GM12878 (cell line): ENCODE results near the gene CTRL. TPM values are rescaled to one million over a fixed set of nuclear protein-coding genes. Genes with fewer than 3 reads are reported as not detected.
A peak's percentile ranks its signal among the peaks of the same experiment; 100 is the strongest.

Experiments
- BHLHE40 ChIP-seq, 2 experiments: fragments of 450-650 bp in 1 of 2; IDR thresholded peaks; 2 replicates each; pipeline ENCODE4 v1.6.1; 2011 to 2017; ENCODE audit warnings: low read depth in 2 of 2, borderline replicate concordance in 1 of 2, improper control_type of control experiment in 1 of 2, low read length in 1 of 2, mild to moderate bottlenecking in 1 of 2
- CHD1 ChIP-seq: IDR thresholded peaks from 2 replicates; pipeline ENCODE4 v1.6.1; 2012; ENCODE audit warnings: low read depth, low read length, improper control_type of control experiment
- CHD4 ChIP-seq: fragments of 200-600 bp; sonication (generic); IDR thresholded peaks from 2 replicates; pipeline ENCODE4 v1.6.1; 2016; ENCODE audit warnings: mild to moderate bottlenecking
- HCFC1 ChIP-seq: fragments of 150-350 bp; IDR thresholded peaks from 2 replicates; pipeline ENCODE4 v1.6.1; 2014; ENCODE audit warnings: low read length
- KDM1A ChIP-seq: fragments of 200-600 bp; sonication (generic); IDR thresholded peaks from 2 replicates; pipeline ENCODE4 v1.6.1; 2016; ENCODE audit warnings: borderline replicate concordance
- LARP7 ChIP-seq: fragments of 450-650 bp; IDR thresholded peaks from 2 replicates; pipeline ENCODE4 v1.6.1; 2017; ENCODE audit warnings: mild to moderate bottlenecking
- MXI1 ChIP-seq: fragments of 150-350 bp; IDR thresholded peaks from 2 replicates; pipeline ENCODE4 v1.6.1; 2011; ENCODE audit warnings: low read depth, mild to moderate bottlenecking, inconsistent platforms, low read length, improper control_type of control experiment
- MYB ChIP-seq: fragments of 150-350 bp; IDR thresholded peaks from 2 replicates; pipeline ENCODE4 v1.6.1; 2014; ENCODE audit warnings: mild to moderate bottlenecking, low read depth, low read length, borderline replicate concordance
- NR2C1 ChIP-seq: fragments of 450-650 bp; IDR thresholded peaks from 2 replicates; pipeline ENCODE4 v1.6.1; 2017; ENCODE audit warnings: antibody characterized with exemption, mild to moderate bottlenecking, moderate library complexity
- RBBP5 ChIP-seq: fragments of 200-600 bp; sonication (generic); conservative IDR thresholded peaks from 2 replicates; pipeline ENCODE4 v1.6.1; 2016
- RCOR1 ChIP-seq: conservative IDR thresholded peaks from 2 replicates; pipeline ENCODE4 v1.6.1; 2012; ENCODE audit warnings: low read depth, low read length, improper control_type of control experiment
- SREBF2 ChIP-seq: IDR thresholded peaks from 2 replicates; pipeline ENCODE4 v1.6.1; 2012; ENCODE audit warnings: mild to moderate bottlenecking, low read length
- ZBED1 ChIP-seq: IDR thresholded peaks from 2 replicates; pipeline ENCODE4 v1.6.1; 2016; ENCODE audit warnings: borderline replicate concordance
- ZNF622 ChIP-seq: fragments of 450-650 bp; IDR thresholded peaks from 2 replicates; pipeline ENCODE4 v1.6.1; 2017; ENCODE audit warnings: mild to moderate bottlenecking, inconsistent platforms
- polyA plus RNA-seq, 11 experiments: library from polyadenylated mRNA; depleted of rRNA in 4 of 11; unstranded in 6 of 11; stranded (reverse) in 5 of 11; fragments of >200 nt; fragmentation: Nextera tagmentation in 4 of 11; fragmentation: Illumina TruSeq in 1 of 11; extraction: Ambion mirVana in 4 of 11; extraction: Trizol in 1 of 11; gene quantifications; 1 replicate in 1 of 11; 2 replicates in 10 of 11; pipeline versions ENCODE4 v1.2.1 to v1.2.3, GENCODE V29; 2011 to 2016; ENCODE audit warnings: inconsistent platforms in 2 of 11, missing spikeins in 2 of 11, low read depth in 1 of 11
- total RNA-seq, 4 experiments: library from RNA; depleted of rRNA in 3 of 4; stranded (reverse); fragments of >200 nt in 3 of 4; fragmentation: Illumina TruSeq in 1 of 4; extraction: Trizol in 1 of 4; gene quantifications; 2 replicates each; pipeline versions ENCODE4 v1.2.1 to v1.2.3, GENCODE V29; 2013 to 2021
- TF ChIP-seq, protein P1 (sequence below): fragments of 450-650 bp; IDR thresholded peaks from 2 replicates; pipeline ENCODE4 v1.6.1; 2017; ENCODE audit warnings: mild to moderate bottlenecking
- TF ChIP-seq, protein P2 (sequence below): IDR thresholded peaks from 2 replicates; pipeline ENCODE4 v1.6.1; 2011; ENCODE audit warnings: borderline replicate concordance, low read depth, mild to moderate bottlenecking, moderate library complexity, mixed read lengths, low read length; ENCODE audit not compliant: insufficient read depth; ENCODE audit errors: extremely low read length
- TF ChIP-seq, protein P3 (sequence below): fragments of 450-650 bp; conservative IDR thresholded peaks from 2 replicates; pipeline ENCODE4 v1.6.1; 2017; ENCODE audit warnings: mild to moderate bottlenecking, moderate library complexity
- TF ChIP-seq, protein P4 (sequence below): IDR thresholded peaks from 2 replicates; pipeline ENCODE4 v1.6.1; 2012; ENCODE audit warnings: improper control_type of control experiment, low read depth, low read length; ENCODE audit not compliant: insufficient replicate concordance
- TF ChIP-seq, protein P5 (sequence below): fragments of 450-650 bp; IDR thresholded peaks from 2 replicates; pipeline ENCODE4 v1.6.1; 2017; ENCODE audit warnings: borderline replicate concordance

Gene CTRL
- total and polyA plus RNA-seq, 10 of the 15 experiments (the other 5 are each of a cell fraction or from before 2014, with no cell fraction given), result 1.1 to 4.9 (median 2.6) TPM

DNA sequence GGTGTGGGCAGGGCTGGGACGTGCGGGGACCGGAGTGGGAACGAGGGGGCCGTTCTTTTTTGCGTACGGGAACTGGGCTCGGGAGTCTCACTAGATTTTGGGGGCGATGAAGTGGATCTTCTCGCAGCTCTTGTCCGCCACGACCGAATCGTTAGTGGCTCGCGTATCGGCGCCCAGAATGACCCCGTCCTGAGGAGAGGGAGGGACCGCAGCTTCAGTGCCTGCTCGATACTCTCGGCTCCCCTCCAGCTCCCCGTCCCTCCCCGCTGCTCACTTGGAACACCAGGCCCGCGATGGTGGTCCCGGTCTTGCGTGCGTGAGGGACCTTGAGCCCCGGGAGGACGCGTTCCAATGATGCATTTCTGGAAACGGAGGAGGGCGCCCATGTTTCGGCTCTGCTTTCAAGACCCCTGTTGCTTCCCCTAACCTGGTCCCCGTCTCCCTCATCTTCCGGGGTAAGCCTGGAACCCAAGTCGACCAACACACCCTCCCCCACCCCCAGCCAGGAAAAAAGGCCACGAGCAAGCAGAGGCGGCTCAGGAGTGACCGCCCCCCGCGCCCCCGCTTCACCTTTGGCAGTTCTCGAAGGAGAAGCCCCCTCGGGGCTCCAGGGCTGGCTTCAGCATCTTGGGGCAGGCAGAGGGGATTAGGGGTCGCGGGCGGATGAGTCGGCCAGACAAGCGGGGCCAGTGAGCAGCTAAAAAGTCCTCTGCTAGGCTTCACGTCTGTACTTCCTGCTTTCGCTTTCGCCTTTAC is 4.6 kb upstream of the CTRL start, which contains the start of gene PSMB10 (continued):
- TF ChIP-seq MXI1, result no peak
- no peak for TF ChIP-seq ZBED1
- TF ChIP-seq, protein P1, sequence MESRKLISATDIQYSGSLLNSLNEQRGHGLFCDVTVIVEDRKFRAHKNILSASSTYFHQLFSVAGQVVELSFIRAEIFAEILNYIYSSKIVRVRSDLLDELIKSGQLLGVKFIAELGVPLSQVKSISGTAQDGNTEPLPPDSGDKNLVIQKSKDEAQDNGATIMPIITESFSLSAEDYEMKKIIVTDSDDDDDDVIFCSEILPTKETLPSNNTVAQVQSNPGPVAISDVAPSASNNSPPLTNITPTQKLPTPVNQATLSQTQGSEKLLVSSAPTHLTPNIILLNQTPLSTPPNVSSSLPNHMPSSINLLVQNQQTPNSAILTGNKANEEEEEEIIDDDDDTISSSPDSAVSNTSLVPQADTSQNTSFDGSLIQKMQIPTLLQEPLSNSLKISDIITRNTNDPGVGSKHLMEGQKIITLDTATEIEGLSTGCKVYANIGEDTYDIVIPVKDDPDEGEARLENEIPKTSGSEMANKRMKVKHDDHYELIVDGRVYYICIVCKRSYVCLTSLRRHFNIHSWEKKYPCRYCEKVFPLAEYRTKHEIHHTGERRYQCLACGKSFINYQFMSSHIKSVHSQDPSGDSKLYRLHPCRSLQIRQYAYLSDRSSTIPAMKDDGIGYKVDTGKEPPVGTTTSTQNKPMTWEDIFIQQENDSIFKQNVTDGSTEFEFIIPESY, result no peak
- no peak for TF ChIP-seq CHD4
- TF ChIP-seq, protein P2, sequence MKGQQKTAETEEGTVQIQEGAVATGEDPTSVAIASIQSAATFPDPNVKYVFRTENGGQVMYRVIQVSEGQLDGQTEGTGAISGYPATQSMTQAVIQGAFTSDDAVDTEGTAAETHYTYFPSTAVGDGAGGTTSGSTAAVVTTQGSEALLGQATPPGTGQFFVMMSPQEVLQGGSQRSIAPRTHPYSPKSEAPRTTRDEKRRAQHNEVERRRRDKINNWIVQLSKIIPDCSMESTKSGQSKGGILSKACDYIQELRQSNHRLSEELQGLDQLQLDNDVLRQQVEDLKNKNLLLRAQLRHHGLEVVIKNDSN, result no peak
- TF ChIP-seq ZNF622, result no peak
- TF ChIP-seq NR2C1, result no peak
- no peak for TF ChIP-seq MYB
- no peak for TF ChIP-seq KDM1A
- TF ChIP-seq, protein P3, sequence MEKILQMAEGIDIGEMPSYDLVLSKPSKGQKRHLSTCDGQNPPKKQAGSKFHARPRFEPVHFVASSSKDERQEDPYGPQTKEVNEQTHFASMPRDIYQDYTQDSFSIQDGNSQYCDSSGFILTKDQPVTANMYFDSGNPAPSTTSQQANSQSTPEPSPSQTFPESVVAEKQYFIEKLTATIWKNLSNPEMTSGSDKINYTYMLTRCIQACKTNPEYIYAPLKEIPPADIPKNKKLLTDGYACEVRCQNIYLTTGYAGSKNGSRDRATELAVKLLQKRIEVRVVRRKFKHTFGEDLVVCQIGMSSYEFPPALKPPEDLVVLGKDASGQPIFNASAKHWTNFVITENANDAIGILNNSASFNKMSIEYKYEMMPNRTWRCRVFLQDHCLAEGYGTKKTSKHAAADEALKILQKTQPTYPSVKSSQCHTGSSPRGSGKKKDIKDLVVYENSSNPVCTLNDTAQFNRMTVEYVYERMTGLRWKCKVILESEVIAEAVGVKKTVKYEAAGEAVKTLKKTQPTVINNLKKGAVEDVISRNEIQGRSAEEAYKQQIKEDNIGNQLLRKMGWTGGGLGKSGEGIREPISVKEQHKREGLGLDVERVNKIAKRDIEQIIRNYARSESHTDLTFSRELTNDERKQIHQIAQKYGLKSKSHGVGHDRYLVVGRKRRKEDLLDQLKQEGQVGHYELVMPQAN, result peak; percentile 31; the same call in 1 of the 2 replicates
- TF ChIP-seq BHLHE40 (IDR thresholded peaks at IDR 0.05; ENCODE audit: borderline replicate concordance in 1 of 2, low read depth in 2 of 2, low read length in 1 of 2), result peak in 1 of 2 experiments; percentile 40; a peak in 1 of 4 replicates
- TF ChIP-seq, protein P4, sequence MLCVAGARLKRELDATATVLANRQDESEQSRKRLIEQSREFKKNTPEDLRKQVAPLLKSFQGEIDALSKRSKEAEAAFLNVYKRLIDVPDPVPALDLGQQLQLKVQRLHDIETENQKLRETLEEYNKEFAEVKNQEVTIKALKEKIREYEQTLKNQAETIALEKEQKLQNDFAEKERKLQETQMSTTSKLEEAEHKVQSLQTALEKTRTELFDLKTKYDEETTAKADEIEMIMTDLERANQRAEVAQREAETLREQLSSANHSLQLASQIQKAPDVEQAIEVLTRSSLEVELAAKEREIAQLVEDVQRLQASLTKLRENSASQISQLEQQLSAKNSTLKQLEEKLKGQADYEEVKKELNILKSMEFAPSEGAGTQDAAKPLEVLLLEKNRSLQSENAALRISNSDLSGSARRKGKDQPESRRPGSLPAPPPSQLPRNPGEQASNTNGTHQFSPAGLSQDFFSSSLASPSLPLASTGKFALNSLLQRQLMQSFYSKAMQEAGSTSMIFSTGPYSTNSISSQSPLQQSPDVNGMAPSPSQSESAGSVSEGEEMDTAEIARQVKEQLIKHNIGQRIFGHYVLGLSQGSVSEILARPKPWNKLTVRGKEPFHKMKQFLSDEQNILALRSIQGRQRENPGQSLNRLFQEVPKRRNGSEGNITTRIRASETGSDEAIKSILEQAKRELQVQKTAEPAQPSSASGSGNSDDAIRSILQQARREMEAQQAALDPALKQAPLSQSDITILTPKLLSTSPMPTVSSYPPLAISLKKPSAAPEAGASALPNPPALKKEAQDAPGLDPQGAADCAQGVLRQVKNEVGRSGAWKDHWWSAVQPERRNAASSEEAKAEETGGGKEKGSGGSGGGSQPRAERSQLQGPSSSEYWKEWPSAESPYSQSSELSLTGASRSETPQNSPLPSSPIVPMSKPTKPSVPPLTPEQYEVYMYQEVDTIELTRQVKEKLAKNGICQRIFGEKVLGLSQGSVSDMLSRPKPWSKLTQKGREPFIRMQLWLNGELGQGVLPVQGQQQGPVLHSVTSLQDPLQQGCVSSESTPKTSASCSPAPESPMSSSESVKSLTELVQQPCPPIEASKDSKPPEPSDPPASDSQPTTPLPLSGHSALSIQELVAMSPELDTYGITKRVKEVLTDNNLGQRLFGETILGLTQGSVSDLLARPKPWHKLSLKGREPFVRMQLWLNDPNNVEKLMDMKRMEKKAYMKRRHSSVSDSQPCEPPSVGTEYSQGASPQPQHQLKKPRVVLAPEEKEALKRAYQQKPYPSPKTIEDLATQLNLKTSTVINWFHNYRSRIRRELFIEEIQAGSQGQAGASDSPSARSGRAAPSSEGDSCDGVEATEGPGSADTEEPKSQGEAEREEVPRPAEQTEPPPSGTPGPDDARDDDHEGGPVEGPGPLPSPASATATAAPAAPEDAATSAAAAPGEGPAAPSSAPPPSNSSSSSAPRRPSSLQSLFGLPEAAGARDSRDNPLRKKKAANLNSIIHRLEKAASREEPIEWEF, result no peak
- no peak for TF ChIP-seq RCOR1
- TF ChIP-seq CHD1, result no peak
- no peak for TF ChIP-seq SREBF2
- peak; percentile 73 for TF ChIP-seq LARP7
- TF ChIP-seq, protein P5, sequence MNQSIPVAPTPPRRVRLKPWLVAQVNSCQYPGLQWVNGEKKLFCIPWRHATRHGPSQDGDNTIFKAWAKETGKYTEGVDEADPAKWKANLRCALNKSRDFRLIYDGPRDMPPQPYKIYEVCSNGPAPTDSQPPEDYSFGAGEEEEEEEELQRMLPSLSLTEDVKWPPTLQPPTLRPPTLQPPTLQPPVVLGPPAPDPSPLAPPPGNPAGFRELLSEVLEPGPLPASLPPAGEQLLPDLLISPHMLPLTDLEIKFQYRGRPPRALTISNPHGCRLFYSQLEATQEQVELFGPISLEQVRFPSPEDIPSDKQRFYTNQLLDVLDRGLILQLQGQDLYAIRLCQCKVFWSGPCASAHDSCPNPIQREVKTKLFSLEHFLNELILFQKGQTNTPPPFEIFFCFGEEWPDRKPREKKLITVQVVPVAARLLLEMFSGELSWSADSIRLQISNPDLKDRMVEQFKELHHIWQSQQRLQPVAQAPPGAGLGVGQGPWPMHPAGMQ, result no peak
- TF ChIP-seq HCFC1, result peak; percentile 39; the same call in 1 of the 2 replicates
- TF ChIP-seq RBBP5, result no peak
